Middle frontal gyrus (tissue), 1 donor: ENCODE data around the gene NXPH4.

Source experiments
- DNase-seq: peaks from one replicate; pipeline ENCODE4 v3.0.0-alpha.2; 2015; ENCODE audit warnings: low spot score; ENCODE audit errors: extremely low spot score

NXPH4 gene

GRCh38 chr12:57230381-57231155 lies 14.0 kb downstream of the NXPH4 start:
- DNase-seq = no peak

- no peak for DNase-seq
Measured at GRCh38 chr12:57231276-57232021, 14.9 kb downstream of the NXPH4 start.

DNA sequence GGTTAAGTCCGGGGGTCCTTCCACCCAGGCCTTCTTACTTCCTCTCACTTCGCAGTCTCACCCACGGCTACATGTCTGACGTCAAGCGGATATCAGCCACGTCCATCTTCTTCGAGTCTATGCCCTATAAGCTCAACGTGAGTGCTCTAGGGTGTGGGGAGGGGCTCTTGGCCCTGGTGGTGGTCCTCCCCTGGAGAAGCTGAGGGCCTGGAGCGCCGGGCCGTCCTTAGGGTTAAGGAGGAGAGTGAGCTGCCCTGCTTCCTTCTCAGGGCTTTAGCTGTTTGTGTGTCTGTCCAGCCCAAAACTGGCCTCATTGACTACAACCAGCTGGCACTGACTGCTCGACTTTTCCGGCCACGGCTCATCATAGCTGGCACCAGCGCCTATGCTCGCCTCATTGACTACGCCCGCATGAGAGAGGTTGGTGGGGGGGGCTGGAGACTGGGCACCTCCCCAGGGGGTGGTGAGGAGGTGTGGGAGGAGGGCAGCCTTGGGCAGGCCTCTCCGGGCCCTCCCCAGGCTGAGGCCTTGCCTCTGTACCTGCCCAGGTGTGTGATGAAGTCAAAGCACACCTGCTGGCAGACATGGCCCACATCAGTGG lies 15.7 kb downstream of the NXPH4 start:
- no peak for DNase-seq

GRCh38 chr12:57233357-57234232 lies 17.0 kb downstream of the NXPH4 start:
- DNase-seq = no peak

- no peak for DNase-seq
Measured at GRCh38 chr12:57234233-57234570, 17.6 kb downstream of the NXPH4 start.

- no peak for DNase-seq
Measured at GRCh38 chr12:57234571-57235016, 18.0 kb downstream of the NXPH4 start.

- no peak for DNase-seq
Measured at GRCh38 chr12:57235017-57235727, 18.6 kb downstream of the NXPH4 start.

- DNase-seq = no peak
Measured at GRCh38 chr12:57235728-57236131, 19.1 kb downstream of the NXPH4 start.

DNA sequence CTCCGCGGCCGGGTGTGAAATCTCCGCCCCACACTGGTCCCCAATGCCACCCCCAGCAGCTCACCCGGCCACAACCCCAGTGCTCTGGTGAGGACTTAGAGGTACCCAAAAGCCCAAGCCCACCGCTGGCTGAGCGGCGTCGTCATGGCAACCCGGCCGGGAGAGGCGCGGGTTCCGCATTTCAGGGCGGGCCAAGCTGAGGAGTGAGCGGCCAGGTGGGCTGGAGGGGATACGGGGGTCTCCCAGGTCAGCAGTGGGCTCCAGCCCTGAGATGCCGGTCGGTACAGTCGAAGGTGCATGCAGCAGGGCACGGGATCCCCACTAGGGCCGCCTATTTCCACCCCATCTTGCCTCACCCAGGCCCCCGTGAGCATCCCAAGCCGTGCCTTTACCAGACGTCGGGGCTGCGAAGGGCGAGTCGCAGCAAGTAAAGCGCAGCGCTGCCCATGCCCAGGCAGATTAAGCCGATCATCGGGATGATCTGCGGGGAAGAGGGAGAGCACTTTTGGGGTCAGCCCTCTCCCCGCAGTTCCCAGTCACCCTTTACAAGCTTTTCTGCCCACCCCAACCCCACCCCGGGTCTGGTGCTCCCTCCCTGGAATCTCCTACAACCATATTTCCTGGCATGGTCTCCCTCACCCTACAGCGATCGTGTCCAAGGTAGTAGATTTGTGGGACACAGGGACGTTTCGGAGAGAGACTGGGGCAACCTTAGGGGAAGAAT lies 19.8 kb downstream of the NXPH4 start:
- no peak for DNase-seq

- DNase-seq = no peak
Measured at GRCh38 chr12:57236925-57237595, 20.5 kb downstream of the NXPH4 start.

DNA sequence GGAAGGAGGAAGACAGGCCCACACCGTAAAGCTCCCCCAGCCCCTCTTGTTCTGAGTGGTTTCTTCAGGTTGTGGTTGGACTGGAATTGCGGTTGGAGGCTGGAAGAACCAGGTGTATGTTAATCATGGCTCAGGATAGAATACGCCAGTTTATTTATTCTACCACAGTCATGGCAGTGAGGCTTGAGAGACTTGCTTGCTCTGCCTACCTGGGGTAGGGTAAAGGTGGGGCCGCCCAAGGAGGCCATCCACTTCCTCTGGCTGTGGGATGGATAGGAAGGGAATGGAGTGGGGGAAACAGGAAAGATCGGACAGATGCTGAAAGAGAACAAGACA lies 21.0 kb downstream of the NXPH4 start:
- no peak for DNase-seq

GRCh38 chr12:57237932-57238853 lies 21.6 kb downstream of the NXPH4 start:
- DNase-seq = no peak

GRCh38 chr12:57238854-57239554 lies 22.4 kb downstream of the NXPH4 start:
- peak; percentile 80 for DNase-seq

- DNase-seq = no peak
Measured at GRCh38 chr12:57239587-57240065, 23.0 kb downstream of the NXPH4 start.

- peak; percentile 71 for DNase-seq
Measured at GRCh38 chr12:57240066-57240921, 23.7 kb downstream of the NXPH4 start.

GRCh38 chr12:57240926-57241401 lies 24.4 kb downstream of the NXPH4 start:
- DNase-seq = no peak
